Smooth muscle cell (in vitro differentiated cells): ENCODE results near the gene RUNDC1. TPM values are rescaled to one million over a fixed set of nuclear protein-coding genes. Genes with fewer than 3 reads are reported as not detected.

Source experiments
- DNase-seq: peaks from one replicate; lab custom pipeline; 2025; ENCODE audit not compliant: unreplicated experiment; lab: John Stamatoyannopoulos, UW
- H2AFZ ChIP-seq: fragments of 200-600 bp; sonication (generic); 2 replicates; pipeline ENCODE4 v1.6.0; 2016; ENCODE audit warnings: antibody characterized with exemption, low read depth, mild to moderate bottlenecking
- H3F3A ChIP-seq: fragments of 200-600 bp; sonication (generic); 2 replicates; pipeline ENCODE4 v1.6.0; 2017; ENCODE audit warnings: antibody characterized with exemption, low read depth
- H3K27ac ChIP-seq: fragments of 200-600 bp; sonication (generic); 2 replicates; pipeline ENCODE4 v1.5.1; 2016; ENCODE audit warnings: low read depth, mild to moderate bottlenecking
- H3K27me3 ChIP-seq: fragments of 200-600 bp; sonication (generic); 2 replicates; pipeline ENCODE4 v1.6.1; 2016; ENCODE audit warnings: low read depth, mild to moderate bottlenecking
- H3K36me3 ChIP-seq: fragments of 200-600 bp; sonication (generic); 2 replicates; pipeline ENCODE4 v1.5.1; 2016; ENCODE audit warnings: low read depth
- H3K4me1 ChIP-seq: fragments of 200-600 bp; sonication (generic); 2 replicates; pipeline ENCODE4 v1.5.1; 2016; ENCODE audit warnings: low read depth
- H3K4me2 ChIP-seq: fragments of 200-600 bp; sonication (generic); 2 replicates; pipeline ENCODE4 v1.6.0; 2016; ENCODE audit warnings: mild to moderate bottlenecking
- H3K4me3 ChIP-seq: fragments of 200-600 bp; sonication (generic); 2 replicates; pipeline ENCODE4 v1.5.1; 2016; ENCODE audit warnings: mild to moderate bottlenecking
- H3K79me2 ChIP-seq: fragments of 200-600 bp; sonication (generic); 2 replicates; pipeline ENCODE4 v1.6.0; 2016; ENCODE audit warnings: low read depth, mild to moderate bottlenecking
- H3K9ac ChIP-seq: fragments of 200-600 bp; sonication (generic); 2 replicates; pipeline ENCODE4 v1.6.0; 2016; ENCODE audit warnings: low read depth
- H3K9me3 ChIP-seq: fragments of 200-600 bp; sonication (generic); replicated peaks from 2 replicates; pipeline ENCODE4 v1.5.1; 2016; ENCODE audit warnings: low read depth
- H4K20me1 ChIP-seq: fragments of 200-600 bp; sonication (generic); 2 replicates; pipeline ENCODE4 v1.6.0; 2016; ENCODE audit warnings: low read depth
- WGBS: methylation state at CpG from one replicate; pipeline ENCODE4 v1.1.7; 2016; ENCODE audit warnings: low lambda C conversion rate; 5-methylcytosine and 5-hydroxymethylcytosine counted together
- polyA plus RNA-seq: library from polyadenylated mRNA; unstranded; fragments of >200 nt; fragmentation: Nextera tagmentation; extraction: Ambion mirVana; gene quantifications from 2 replicates; pipeline ENCODE4 v1.2.1, GENCODE V29; 2016
- total RNA-seq: library from RNA; depleted of rRNA; stranded (reverse); fragments of >200 nt; gene quantifications from 2 replicates; pipeline ENCODE4 v1.2.3, GENCODE V29; 2014
- TF ChIP-seq, protein P1 (sequence below): fragments of 200-600 bp; sonication (generic); IDR thresholded peaks from 2 replicates; pipeline ENCODE4 v1.5.1; 2017; ENCODE audit warnings: borderline replicate concordance, mild to moderate bottlenecking, antibody characterized with exemption; ENCODE audit not compliant: insufficient read depth, poor library complexity, severe bottlenecking

Gene RUNDC1
- total and polyA plus RNA-seq, 2 experiments from 2014 or later: 9.3 to 15.7 TPM

DNA sequence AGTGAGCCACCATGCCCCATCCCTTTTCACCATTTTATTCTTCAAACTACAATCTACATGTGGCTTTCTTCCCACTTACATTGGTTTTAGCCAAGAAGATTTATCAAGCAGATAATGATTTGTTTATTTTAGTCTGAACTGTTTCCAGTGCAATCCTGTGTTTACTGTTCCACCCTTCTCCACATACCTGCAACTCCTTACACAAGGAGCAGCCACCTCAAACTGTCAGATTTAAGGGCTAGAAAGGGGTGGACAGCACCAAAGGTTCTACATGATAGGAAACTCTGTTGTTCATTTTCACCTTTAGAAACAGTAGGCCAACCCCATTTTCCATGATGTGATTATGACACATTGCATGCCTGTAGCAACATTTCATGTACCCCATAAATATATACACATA lies 1.9 kb downstream of the RUNDC1 start:
- Histone ChIP-seq H3K4me2 (peak overlapping the region; percentile 99), H3K9ac (no peak overlapping the region)
- TF ChIP-seq, protein P1, sequence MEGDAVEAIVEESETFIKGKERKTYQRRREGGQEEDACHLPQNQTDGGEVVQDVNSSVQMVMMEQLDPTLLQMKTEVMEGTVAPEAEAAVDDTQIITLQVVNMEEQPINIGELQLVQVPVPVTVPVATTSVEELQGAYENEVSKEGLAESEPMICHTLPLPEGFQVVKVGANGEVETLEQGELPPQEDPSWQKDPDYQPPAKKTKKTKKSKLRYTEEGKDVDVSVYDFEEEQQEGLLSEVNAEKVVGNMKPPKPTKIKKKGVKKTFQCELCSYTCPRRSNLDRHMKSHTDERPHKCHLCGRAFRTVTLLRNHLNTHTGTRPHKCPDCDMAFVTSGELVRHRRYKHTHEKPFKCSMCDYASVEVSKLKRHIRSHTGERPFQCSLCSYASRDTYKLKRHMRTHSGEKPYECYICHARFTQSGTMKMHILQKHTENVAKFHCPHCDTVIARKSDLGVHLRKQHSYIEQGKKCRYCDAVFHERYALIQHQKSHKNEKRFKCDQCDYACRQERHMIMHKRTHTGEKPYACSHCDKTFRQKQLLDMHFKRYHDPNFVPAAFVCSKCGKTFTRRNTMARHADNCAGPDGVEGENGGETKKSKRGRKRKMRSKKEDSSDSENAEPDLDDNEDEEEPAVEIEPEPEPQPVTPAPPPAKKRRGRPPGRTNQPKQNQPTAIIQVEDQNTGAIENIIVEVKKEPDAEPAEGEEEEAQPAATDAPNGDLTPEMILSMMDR: no peak

DNA sequence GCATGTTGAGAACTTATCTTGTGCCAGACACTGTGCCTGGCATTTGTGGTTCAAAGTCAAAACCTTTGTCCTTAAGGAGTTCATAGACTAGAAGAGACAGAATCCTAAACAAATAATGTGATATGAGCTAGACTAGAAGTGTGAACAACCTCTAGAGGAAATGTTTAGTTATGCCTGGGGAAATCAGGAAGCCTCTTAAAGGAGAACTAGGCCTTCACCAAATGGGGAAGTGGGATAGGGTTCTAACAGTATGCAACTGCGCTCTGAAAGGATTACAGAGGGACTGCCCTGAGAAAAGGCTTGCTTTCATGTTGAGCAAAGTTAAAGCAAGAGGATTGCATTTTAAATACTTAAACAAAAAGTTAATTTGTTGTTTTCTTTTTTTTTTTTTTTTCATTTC lies 4.9 kb downstream of the RUNDC1 start:
- Histone ChIP-seq H3K4me3 (no peak overlapping the region), H3K4me2 (no peak overlapping the region), H3K27me3 (no peaks in the 10 kb centered on the region), H2AFZ (no peak overlapping the region), H4K20me1 (peaks cover 30% of the 10 kb centered on the region), H3K9me3 (no peaks in the 10 kb centered on the region), H3K36me3 (peaks cover 22% of the 10 kb centered on the region), H3K4me1 (no peaks in the 10 kb centered on the region), H3K9ac (no peak overlapping the region), H3K27ac (no peak overlapping the region), H3F3A (no peaks in the 10 kb centered on the region), H3K79me2 (peaks cover 37% of the 10 kb centered on the region)
- WGBS: 82% methylated on average over 1 of the region's 1 CpG
- TF ChIP-seq, protein P1: no peak
- DNase-seq: no peak

More for the DNA sequence above, 1.9 kb downstream of the RUNDC1 start:
- no peaks in the 10 kb centered on the region for H3F3A ChIP-seq
- no peak overlapping the region for H3K4me3 ChIP-seq
- peaks cover 30% of the 10 kb centered on the region for H4K20me1 ChIP-seq
- no peak overlapping the region for H3K27ac ChIP-seq
- no peaks in the 10 kb centered on the region for H3K9me3 ChIP-seq
- DNase-seq: no peak
- no peaks in the 10 kb centered on the region for H3K27me3 ChIP-seq
- peaks cover 7% of the 10 kb centered on the region for H3K4me1 ChIP-seq
- H2AFZ ChIP-seq: no peak overlapping the region
- peaks cover 6% of the 10 kb centered on the region for H3K36me3 ChIP-seq
- peaks cover 37% of the 10 kb centered on the region for H3K79me2 ChIP-seq

DNA sequence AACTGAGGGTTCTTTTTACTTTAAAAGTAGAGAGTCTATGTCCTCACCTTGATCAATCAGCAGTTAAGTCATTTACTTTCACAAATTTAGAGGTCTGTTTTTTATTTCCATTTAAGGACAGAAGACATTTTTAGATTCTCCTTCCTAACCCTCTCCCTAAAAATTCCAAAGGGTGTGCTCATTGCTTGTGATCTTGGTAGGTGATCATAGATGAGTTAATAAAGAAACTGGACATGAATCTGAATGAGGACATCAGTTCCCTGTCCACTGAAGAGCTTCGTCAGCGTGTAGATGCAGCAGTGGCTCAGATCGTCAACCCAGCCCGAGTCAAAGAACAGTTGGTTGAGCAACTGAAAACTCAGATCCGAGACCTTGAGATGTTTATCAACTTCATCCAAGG lies 8.8 kb downstream of the RUNDC1 start:
- DNase-seq: no peak
- Histone ChIP-seq H3K9me3 (no peaks in the 10 kb centered on the region), H3K4me3 (no peak overlapping the region), H4K20me1 (peaks cover 9% of the 10 kb centered on the region), H3K4me2 (no peak overlapping the region), H3K4me1 (no peaks in the 10 kb centered on the region), H3K79me2 (peaks cover 8% of the 10 kb centered on the region), H3F3A (peaks cover under 1% of the 10 kb centered on the region), H2AFZ (no peak overlapping the region), H3K9ac (no peak overlapping the region), H3K36me3 (peaks cover 22% of the 10 kb centered on the region), H3K27ac (no peak overlapping the region), H3K27me3 (no peaks in the 10 kb centered on the region)
- 96% methylated on average over 5 of the region's 5 CpGs for WGBS
- TF ChIP-seq, protein P1: no peak
